EH (cell line): Measurements from ENCODE around the gene CLIP1.

Experiments
- DNase-seq: peaks from one replicate; pipeline ENCODE4 v3.0.0-alpha.2; 2015; ENCODE audit warnings: low read depth

The CLIP1 gene

DNA sequence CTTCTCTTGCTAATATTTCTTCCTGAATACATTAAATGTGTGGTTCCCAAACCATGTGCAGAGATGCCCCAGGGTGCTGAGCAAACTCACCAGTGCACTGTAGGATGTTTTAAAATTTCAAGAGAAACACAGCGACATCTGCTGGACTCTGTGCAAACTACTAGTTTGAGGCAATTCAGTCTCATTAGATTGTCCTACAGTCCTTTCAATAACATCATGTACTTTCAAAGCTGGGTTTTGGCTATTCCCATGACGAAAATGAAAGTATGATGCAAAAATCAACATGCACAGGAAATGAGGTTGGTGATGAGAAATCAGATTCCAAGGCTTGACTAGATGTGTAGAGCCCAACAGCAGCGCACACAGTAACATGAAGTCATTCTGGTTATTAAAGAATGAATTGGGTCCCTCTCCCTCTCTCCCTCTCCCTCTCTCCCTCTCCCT, 66.3 kb downstream of the CLIP1 start:
- DNase-seq = peak; percentile 70

- no peak for DNase-seq
Measured at GRCh38 chr12:122355706-122356105, 66.8 kb downstream of the CLIP1 start.

GRCh38 chr12:122354958-122355641, 67.4 kb downstream of the CLIP1 start:
- no peak for DNase-seq

DNA sequence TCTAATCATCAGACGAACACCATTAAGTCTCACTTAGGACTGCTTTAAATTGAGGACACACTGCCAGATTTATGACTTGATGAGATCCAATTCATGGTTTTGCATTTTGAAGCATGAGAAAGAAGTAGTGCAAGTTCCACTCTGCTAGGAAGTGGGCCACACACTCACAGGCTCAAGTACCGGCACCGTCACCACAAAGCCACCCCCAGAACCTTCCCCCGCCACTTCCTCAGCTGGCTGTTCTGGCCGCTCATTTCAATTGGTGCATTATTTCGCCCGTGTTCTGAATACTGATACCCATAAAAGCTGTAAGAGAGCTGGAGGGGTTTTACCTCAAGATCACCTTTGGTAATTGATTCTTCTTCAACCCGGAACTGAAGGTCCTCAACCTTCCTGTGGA, 70.1 kb downstream of the CLIP1 start:
- DNase-seq = no peak

- DNase-seq = peak; percentile 76
Measured at GRCh38 chr12:122350141-122350848, 72.2 kb downstream of the CLIP1 start.

- no peak for DNase-seq
Measured at GRCh38 chr12:122349078-122349477, 73.4 kb downstream of the CLIP1 start.

GRCh38 chr12:122348505-122348904, 74.0 kb downstream of the CLIP1 start:
- no peak for DNase-seq

- no peak for DNase-seq
Measured at GRCh38 chr12:122346054-122346453, 76.4 kb downstream of the CLIP1 start.

DNA sequence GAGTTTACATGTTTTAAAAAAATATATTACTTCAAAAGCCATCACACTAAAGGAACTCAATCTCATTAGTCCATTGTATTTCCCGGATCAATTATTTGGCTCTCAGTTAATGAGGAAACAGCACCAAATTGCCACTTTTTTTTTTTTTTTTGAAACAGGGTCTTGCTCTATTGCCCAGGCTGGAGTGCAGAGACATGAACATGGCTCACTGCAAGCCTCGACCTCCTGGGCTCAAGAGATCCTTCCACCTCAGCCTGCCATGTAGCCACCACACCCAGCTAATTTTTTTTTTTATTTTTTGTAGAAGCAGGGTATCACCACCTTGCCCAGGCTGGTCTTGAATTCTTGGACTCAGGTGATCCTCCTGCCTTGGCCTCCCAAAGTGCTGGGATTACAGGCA, 77.4 kb downstream of the CLIP1 start:
- no peak for DNase-seq

GRCh38 chr12:122336015-122336946, 86.2 kb downstream of the CLIP1 start:
- peak; percentile 54 for DNase-seq

DNA sequence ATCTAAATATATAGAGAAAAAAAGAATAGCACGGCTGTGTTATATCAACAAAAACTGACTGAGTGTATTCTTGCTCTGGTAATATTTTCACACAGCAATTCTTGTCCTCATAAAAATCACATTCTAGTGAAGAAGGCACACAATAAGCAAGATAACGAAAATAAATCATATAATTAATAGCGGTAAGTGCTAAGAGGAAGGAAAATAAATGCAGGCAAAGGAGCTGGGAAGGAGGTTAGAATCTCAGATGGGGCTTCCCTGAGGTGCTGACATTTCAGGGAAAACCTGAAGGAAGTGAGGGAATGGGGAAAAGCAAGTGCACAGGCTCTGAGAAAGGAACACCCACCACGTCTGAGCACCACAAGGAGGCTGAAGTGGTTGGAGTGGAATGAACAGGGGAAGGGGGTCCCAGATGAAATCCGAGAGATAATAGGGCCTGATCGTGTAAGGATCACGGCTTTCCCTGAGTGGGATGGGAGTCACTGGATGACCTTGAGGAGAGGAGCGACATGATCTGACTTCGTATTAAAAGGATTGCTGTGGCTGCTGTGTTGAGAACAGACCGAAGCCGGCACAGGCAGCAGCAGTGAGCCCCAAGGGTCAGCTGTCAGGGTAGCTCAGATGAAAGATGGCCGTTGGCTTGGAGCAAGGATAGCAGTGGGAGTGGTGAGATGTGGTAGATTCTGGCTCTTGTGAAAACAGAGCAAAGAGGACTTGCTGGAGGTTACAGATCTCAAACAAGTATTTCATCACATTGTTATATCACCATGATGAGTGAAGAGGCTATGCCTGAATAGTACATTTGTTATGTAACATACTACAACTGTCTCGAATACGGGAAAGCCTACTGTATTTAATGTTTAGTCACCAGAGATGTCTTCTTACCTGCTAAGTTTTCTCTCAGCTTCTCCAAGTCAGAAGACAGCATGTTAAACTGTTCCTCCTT, 89.1 kb downstream of the CLIP1 start:
- DNase-seq = no peak

DNA sequence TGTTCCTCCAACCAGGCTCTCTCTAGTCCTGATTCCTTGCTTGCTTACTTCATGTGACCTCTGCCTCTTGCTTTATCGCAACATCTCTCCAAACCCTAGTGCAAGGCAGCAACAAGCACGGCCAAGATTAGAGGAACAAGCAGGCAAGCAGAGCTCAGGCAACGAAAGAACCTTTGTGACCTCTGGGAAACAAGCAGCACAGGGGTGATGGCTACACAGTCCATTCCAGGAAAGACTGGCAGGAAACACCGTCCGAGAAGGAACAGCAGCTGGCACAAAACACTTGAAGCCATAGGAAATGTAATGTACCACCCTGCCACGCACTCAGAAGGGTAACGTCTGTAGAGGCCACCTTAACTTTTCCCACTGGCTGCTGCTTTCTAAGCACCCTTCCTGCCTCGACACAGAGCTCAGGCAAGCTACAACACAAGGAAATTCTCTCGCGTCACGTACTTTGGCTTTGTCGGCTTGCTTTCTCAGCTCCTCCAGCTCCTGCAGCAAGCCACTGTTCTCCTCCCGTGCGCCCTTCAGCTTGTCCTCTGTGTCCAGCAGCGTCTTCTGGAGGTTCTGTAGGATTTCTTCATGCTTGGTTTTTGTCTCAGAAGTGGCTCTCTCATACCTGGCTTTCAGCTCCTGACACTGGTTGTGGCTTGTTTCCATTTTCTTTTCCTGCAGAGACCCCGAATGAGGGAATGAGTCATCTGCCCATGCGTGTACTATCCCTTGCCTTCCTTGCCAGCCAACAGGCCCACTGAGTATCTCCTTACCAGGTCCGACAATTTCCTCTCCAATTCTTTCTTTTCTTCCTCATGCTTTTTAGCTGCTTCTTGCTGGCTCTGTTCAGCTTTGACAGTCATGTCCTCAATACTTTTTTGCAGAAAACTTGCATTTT, 94.7 kb downstream of the CLIP1 start:
- DNase-seq = no peak

DNA sequence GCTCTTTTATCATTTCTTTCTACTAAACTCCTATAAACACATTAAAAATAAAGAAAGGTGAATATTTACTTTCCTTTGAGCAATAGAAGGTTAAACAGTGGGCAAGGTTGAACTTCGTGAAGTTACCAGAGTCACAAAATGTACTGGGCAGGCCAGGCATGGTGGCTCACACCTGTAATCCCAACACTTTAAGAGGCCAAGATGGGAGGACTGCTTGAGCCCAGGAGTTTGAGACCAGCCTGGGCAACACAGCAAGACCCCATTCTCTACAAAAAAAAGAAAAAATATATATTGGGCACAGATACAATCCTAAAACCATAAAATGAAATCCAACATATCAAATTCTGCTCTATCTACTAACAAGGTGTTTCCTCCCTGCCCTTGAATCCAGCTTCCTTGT, 95.5 kb downstream of the CLIP1 start:
- DNase-seq = no peak

DNA sequence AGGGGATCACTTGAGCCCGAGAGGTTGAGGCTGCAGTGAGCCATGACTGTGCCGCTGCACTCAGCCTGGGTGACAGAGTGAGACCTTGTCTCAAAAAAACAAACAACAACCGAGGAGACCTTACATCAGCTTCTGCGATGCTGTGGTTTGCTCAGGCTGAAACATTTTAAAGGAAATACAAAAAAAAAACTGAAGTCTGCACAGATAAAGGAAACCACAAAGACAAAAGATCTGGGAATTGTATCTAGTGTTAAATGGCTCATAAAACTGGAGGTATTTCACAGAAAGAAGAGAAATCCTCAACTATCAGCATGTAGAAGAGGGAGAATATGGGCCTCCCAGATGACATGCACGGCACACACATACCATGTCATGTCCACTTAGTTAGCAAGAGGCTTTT, 95.9 kb downstream of the CLIP1 start:
- DNase-seq = no peak

DNA sequence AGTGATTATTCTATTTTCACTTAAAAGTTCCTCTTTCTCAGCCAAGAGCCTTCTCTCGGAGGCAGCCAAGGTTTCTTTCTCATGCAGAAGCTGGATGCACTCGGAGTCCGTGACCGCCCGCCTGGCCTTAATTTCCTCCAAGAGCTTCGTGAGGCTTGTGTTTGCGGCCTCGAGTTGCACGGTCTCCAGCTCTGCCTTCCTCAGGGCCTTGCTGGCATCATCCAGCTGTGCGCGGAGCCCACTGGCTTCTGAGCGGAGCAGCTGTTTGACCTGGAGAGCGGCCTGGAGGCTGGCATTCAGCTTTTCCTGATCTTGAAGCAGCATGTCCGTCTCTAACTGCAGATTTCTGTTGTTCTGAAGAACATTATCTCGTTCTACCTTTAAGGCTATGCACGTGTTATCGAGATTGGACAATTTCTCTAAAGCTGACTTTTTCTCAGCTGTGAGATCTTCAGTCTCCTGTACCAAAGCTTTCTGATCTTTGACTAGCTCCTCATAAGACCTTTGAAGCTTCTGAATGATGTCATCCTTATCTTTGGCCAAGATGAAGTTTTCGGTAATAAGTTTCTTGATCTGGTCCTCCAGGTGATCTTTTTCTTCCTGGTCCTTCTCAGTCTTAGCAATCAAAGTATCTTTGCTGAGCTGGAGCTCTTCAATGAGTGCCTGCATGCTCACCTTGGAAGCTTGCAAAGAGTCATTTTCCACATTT, 99.0 kb downstream of the CLIP1 start:
- DNase-seq = no peak

- DNase-seq = peak; percentile 44
Measured at GRCh38 chr12:122322501-122322900, 100.0 kb downstream of the CLIP1 start.

DNA sequence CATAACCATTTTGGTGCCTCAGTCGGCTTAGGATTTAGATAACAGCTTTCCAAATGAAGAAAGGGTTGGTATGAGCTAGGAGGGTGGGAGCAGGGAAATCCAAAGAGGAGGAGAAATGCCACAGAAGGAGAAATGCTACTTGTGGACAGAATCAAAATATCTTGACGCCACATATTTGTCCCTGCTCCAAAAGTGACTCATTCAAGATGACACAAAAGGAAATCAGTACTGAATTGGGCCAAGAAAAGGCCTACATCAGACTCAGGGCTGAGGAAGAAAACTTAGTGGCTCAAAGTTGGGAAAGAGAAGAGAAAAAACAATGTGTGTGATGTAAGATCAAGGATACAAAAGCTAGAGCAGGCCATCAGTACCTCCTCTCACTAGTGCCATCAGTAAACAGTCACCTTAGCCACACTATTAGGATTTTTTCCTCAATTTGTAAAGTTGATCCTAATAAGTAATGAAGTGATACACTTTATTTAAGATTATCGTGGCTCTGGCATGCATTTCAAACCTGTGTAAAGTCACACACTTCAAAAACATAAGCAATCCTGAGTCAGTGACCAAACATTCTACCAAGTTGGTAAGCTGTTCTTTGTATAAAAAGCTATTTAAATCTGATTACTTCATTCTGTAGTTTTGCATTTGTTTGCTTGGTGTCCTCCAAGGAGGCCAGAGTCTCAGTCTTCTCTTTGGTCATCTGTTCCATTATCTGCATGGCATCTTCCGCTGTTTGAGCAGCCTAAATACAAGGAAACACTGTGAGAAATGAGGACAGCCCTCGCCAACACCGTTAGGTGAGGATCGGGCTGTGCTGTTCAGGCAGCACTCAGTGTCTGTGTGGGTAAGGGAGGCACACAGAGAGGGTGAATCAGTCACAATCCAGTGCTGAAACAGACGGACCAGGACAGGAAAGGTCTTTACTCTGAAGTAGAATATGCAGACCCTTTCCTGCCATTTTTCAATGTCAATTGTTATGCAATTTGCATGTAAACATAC, 103.6 kb downstream of the CLIP1 start:
- peak; percentile 96 for DNase-seq

DNA sequence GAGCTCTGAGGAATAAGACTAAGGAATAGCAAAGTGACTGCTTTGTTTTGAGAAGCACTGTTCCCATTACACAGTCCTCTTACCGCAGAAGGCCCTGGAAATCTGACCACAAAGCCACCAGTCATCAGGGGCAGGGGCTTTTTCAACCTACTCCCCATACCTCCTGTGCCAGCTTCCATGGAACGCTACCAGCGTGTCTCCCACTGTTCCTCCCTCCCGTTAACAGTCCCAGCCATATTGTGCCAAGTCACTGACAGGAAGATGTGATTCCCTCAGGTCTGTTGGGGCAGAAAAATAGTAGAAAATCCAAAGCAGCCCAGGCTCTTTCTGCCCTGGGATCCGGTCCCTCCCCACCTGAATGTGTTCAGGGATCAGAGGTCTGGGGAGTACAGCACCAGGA, 109.5 kb downstream of the CLIP1 start:
- no peak for DNase-seq

- no peak for DNase-seq
Measured at GRCh38 chr12:122311696-122312095, 110.8 kb downstream of the CLIP1 start.
